Measurements from ENCODE around the gene MAML3.

MAML3 gene

GRCh38 chr4:140153718-140154571 is at the start of gene MAML3:
Gene MAML3 (minus strand): TSS chr4:140154184. CDS start chr4:140153327, 857 bp downstream.
- POLR2A ChIA-PET = interaction anchor here (0.6 to 1.8 kb wide), 10 partner anchors 16 to 140 kb away, joined by 3 to 16 read pairs (median 4); no protein-coding TSS in a partner anchor
- peak; percentile 76 for DNase-seq (ENCODE audit: extremely low spot score)
- TF ChIP-seq SP1 (IDR thresholded peaks at IDR 0.05) (no peak), ARNT (IDR thresholded peaks at IDR 0.05) (peak; percentile 85), L3MBTL2 (conservative IDR thresholded peaks at IDR 0.05) (peak; percentile 73), HDGF (IDR thresholded peaks at IDR 0.05; ENCODE audit: borderline replicate concordance) (no peak), CTBP1 (IDR thresholded peaks at IDR 0.05; ENCODE audit: borderline replicate concordance) (peak; percentile 64; the same call in 1 of the 2 replicates), ZNF384 (IDR thresholded peaks at IDR 0.05) (peak; percentile 36; the same call in 1 of the 2 replicates), BHLHE40 (IDR thresholded peaks at IDR 0.05; ENCODE audit: borderline replicate concordance) (no peak), TARDBP (IDR thresholded peaks at IDR 0.05) (peak; percentile 50; the same call in 1 of the 2 replicates), LEF1 (IDR thresholded peaks at IDR 0.05; ENCODE audit: borderline replicate concordance) (0 out of 2 replicates have a peak, but pooled peaks have one; percentile 13), FOXM1 (IDR thresholded peaks at IDR 0.05; ENCODE audit: borderline replicate concordance) (peak; percentile 78; the same call in 1 of the 2 replicates)
- TF ChIP-seq, protein P1, sequence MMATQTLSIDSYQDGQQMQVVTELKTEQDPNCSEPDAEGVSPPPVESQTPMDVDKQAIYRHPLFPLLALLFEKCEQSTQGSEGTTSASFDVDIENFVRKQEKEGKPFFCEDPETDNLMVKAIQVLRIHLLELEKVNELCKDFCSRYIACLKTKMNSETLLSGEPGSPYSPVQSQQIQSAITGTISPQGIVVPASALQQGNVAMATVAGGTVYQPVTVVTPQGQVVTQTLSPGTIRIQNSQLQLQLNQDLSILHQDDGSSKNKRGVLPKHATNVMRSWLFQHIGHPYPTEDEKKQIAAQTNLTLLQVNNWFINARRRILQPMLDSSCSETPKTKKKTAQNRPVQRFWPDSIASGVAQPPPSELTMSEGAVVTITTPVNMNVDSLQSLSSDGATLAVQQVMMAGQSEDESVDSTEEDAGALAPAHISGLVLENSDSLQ (IDR thresholded peaks at IDR 0.05) = peak; percentile 79
- CTCF ChIA-PET = interaction anchor here (0.8 to 1.3 kb wide), 2 partner anchors 17 to 98 kb away, joined by 3 to 5 read pairs; no protein-coding TSS in a partner anchor

DNA sequence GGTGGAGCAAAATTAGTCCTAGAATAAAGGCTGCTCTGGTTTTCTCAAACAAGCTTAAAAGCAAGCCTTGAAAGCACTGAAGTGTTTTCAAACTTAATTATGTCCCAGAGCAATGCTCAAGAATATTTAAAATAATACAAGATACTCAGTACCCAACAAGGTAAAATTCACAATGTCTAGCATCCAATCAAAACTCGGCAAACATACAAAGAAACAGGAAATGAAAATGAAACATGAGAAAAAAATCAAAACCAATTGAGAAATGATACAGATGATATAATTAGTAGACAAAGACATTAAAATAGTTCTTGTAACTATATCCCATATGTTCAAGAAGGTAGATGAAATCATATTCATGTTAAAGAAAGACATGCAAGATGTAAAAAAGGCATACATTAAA is 45.0 kb upstream of the MAML3 start:
- TF ChIP-seq SUZ12 (IDR thresholded peaks at IDR 0.05) (no peak), BHLHE40 (IDR thresholded peaks at IDR 0.05; ENCODE audit: borderline replicate concordance) (no peak), ELF4 (IDR thresholded peaks at IDR 0.05) (no peak), SP1 (IDR thresholded peaks at IDR 0.05) (no peak), FOXM1 (IDR thresholded peaks at IDR 0.05; ENCODE audit: borderline replicate concordance) (no peak), ZNF384 (IDR thresholded peaks at IDR 0.05) (no peak), ARNT (IDR thresholded peaks at IDR 0.05) (no peak), CTBP1 (IDR thresholded peaks at IDR 0.05; ENCODE audit: borderline replicate concordance) (no peak), LEF1 (IDR thresholded peaks at IDR 0.05; ENCODE audit: borderline replicate concordance) (no peak), L3MBTL2 (conservative IDR thresholded peaks at IDR 0.05) (no peak), NFRKB (IDR thresholded peaks at IDR 0.05) (no peak), TARDBP (IDR thresholded peaks at IDR 0.05) (no peak), FOXA1 (IDR thresholded peaks at IDR 0.05) (no peak)
- TF ChIP-seq, protein P1 (IDR thresholded peaks at IDR 0.05) = no peak
- ChIA-PET CTCF (no interaction called here), POLR2A (no interaction called here)
- no peak for DNase-seq (ENCODE audit: extremely low spot score)

- ChIA-PET POLR2A (no interaction called here), CTCF (no interaction called here)
- TF ChIP-seq FOXK2 (IDR thresholded peaks at IDR 0.05) (no peak), SUZ12 (IDR thresholded peaks at IDR 0.05) (no peak), BHLHE40 (IDR thresholded peaks at IDR 0.05; ENCODE audit: borderline replicate concordance) (no peak), FOXA1 (IDR thresholded peaks at IDR 0.05) (no peak), LEF1 (IDR thresholded peaks at IDR 0.05; ENCODE audit: borderline replicate concordance) (no peak), CTBP1 (IDR thresholded peaks at IDR 0.05; ENCODE audit: borderline replicate concordance) (no peak), ZNF384 (IDR thresholded peaks at IDR 0.05) (no peak), FOXM1 (IDR thresholded peaks at IDR 0.05; ENCODE audit: borderline replicate concordance) (no peak)
- TF ChIP-seq, protein P1 (IDR thresholded peaks at IDR 0.05) = no peak
- no peak for DNase-seq (ENCODE audit: extremely low spot score)
Observed at GRCh38 chr4:140195806-140196205, 41.8 kb upstream of the MAML3 start.

DNA sequence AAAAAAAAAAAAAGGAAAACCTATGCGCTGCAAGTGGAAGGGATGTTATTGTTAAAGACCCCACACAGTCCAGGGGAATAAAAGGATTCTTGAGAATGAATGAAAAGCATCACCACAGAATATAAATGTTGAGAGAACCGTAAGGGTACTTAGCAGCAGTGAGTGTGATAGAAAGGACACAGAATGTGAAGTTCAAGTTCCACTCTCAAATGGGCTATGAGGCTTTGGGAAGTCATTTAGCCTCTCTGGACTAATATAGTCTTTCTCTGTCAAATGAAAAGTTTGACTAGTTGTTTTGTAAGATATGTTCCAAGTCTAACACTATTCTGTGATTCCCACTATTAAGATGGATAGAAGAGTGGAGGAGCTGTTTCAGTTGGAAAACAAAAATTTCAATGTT is 35.8 kb upstream of the MAML3 start:
- no peak for DNase-seq (ENCODE audit: extremely low spot score)
- ChIA-PET POLR2A (no interaction called here), CTCF (no interaction called here)
- TF ChIP-seq FOXK2 (IDR thresholded peaks at IDR 0.05) (no peak), ARNT (IDR thresholded peaks at IDR 0.05) (no peak), CTBP1 (IDR thresholded peaks at IDR 0.05; ENCODE audit: borderline replicate concordance) (no peak), BHLHE40 (IDR thresholded peaks at IDR 0.05; ENCODE audit: borderline replicate concordance) (no peak), TARDBP (IDR thresholded peaks at IDR 0.05) (no peak), FOXA1 (IDR thresholded peaks at IDR 0.05) (no peak), ZNF384 (IDR thresholded peaks at IDR 0.05) (no peak), ELF4 (IDR thresholded peaks at IDR 0.05) (no peak), FOXM1 (IDR thresholded peaks at IDR 0.05; ENCODE audit: borderline replicate concordance) (no peak), LEF1 (IDR thresholded peaks at IDR 0.05; ENCODE audit: borderline replicate concordance) (no peak), SUZ12 (IDR thresholded peaks at IDR 0.05) (no peak)

- TF ChIP-seq ELF4 (IDR thresholded peaks at IDR 0.05) (no peak), L3MBTL2 (conservative IDR thresholded peaks at IDR 0.05) (no peak), SUZ12 (IDR thresholded peaks at IDR 0.05) (no peak), FOXK2 (IDR thresholded peaks at IDR 0.05) (no peak), TARDBP (IDR thresholded peaks at IDR 0.05) (no peak), FOXM1 (IDR thresholded peaks at IDR 0.05; ENCODE audit: borderline replicate concordance) (no peak), CTBP1 (IDR thresholded peaks at IDR 0.05; ENCODE audit: borderline replicate concordance) (no peak), FOXA1 (IDR thresholded peaks at IDR 0.05) (no peak), SP1 (IDR thresholded peaks at IDR 0.05) (no peak), LEF1 (IDR thresholded peaks at IDR 0.05; ENCODE audit: borderline replicate concordance) (no peak), NFRKB (IDR thresholded peaks at IDR 0.05) (no peak), ARNT (IDR thresholded peaks at IDR 0.05) (no peak), ZNF384 (IDR thresholded peaks at IDR 0.05) (no peak), HDGF (IDR thresholded peaks at IDR 0.05; ENCODE audit: borderline replicate concordance) (no peak), BHLHE40 (IDR thresholded peaks at IDR 0.05; ENCODE audit: borderline replicate concordance) (no peak)
- TF ChIP-seq, protein P1 (IDR thresholded peaks at IDR 0.05) = no peak
Observed at GRCh38 chr4:140188975-140189374, 35.0 kb upstream of the MAML3 start.

More at GRCh38 chr4:140188975-140189374, 35.0 kb upstream of the MAML3 start:
- POLR2A ChIA-PET = no interaction called here
- CTCF ChIA-PET = no interaction called here
- DNase-seq (ENCODE audit: extremely low spot score) = no peak
